Spleen (tissue), 7 donors: ENCODE results near the gene LYPD1.

Experiments used
- CTCF ChIP-seq, 11 experiments: fragments of 200-600 bp in 7 of 11; fragments of 450-650 bp in 4 of 11; sonication (generic) in 4 of 11; IDR thresholded peaks in 8 of 11; conservative IDR thresholded peaks in 3 of 11; 1 replicate in 7 of 11; 2 replicates in 4 of 11; pipeline versions ENCODE4 v1.4.0 to v1.8.0; 2016 to 2021; ENCODE audit warnings: antibody characterized with exemption in 11 of 11, inconsistent platforms in 4 of 11, mild to moderate bottlenecking in 1 of 11
- POLR2A ChIP-seq, 3 donors: fragments of 450-650 bp; IDR thresholded peaks; one replicate each; pipeline ENCODE4 v1.5.1; 2017; ENCODE audit warnings: antibody characterized with exemption in 3 of 3, mild to moderate bottlenecking in 1 of 3
- donor health status: DM: no; HTN: no; CAD: no; lungs with moderate emphysema.
- donor health status: DM: no; HTN: no; CAD: no.
- donor health status: DM: no; HTN: no; CAD: no.

- no peak for TF ChIP-seq CTCF (IDR thresholded peaks at IDR 0.05 in 8 of 11, conservative IDR thresholded peaks at IDR 0.05 in 3 of 11)
- TF ChIP-seq POLR2A (IDR thresholded peaks at IDR 0.05): no peak
Observed at GRCh38 chr2:132692816-132693215, 22.8 kb upstream of the LYPD1 start.
